Stimulated activated effector memory CD8-positive, alpha-beta T cell treated with anti-CD3 and anti-CD28 coated beads, Interleukin-12 subunit alpha, Interleukin-12 subunit beta, amount 100 ng/mL, for 72 hours (primary cell): ENCODE measurements around the gene PDZK1.
"Not testable (repeated sequence)": the region's sequence is repeated elsewhere in the genome, so short reads cannot be mapped to it uniquely, and the experiment has no call there.

Experiments
- ATAC-seq: fragments of 150-1000 bp; cut with Tn5 transposase; 2 replicates; pipeline ENCODE4 v1.10.0; 2021
- DNase-seq, 2 donors: peaks; one replicate each; pipeline ENCODE4 v3.0.0; 2021 to 2022; ENCODE audit warnings: low spot score in 2 of 2
- H3K27ac Mint-ChIP-seq: one replicate; pipeline ENCODE4 v1.8.0; 2022; ENCODE audit warnings: mild to moderate bottlenecking, mixed read lengths
- H3K36me3 Mint-ChIP-seq: one replicate; pipeline ENCODE4 v1.8.0; 2022; ENCODE audit warnings: mild to moderate bottlenecking, mixed read lengths
- H3K4me1 Mint-ChIP-seq: one replicate; pipeline ENCODE4 v1.8.0; 2022; ENCODE audit warnings: mixed read lengths
- H3K4me3 Mint-ChIP-seq: one replicate; pipeline ENCODE4 v1.8.0; 2022; ENCODE audit warnings: mild to moderate bottlenecking, mixed read lengths
- H3K9me3 Mint-ChIP-seq: one replicate; pipeline ENCODE4 v1.8.0; 2022; ENCODE audit warnings: mixed read lengths

PDZK1 gene

GRCh38 chr1:145692785-145693443 is 14.3 kb downstream of the PDZK1 start:
- Mint-ChIP-seq H3K9me3 (no peaks in the 10 kb centered on the region), H3K36me3 (peaks cover 16% of the 10 kb centered on the region), H3K27ac (no peak overlapping the region), H3K4me1 (peaks cover 29% of the 10 kb centered on the region), H3K4me3 (no peak overlapping the region)
- no peak for DNase-seq
- ATAC-seq, result no peak

GRCh38 chr1:145690587-145691558 is 16.3 kb downstream of the PDZK1 start:
- ATAC-seq (peak; percentile 98), DNase-seq (no peak)
- H3K36me3 Mint-ChIP-seq, result peaks cover 9% of the 10 kb centered on the region
- H3K27ac Mint-ChIP-seq, result no peak overlapping the region
- H3K4me3 Mint-ChIP-seq, result peak overlapping the region; percentile 3
- H3K4me1 Mint-ChIP-seq, result peaks cover 29% of the 10 kb centered on the region
- no peaks in the 10 kb centered on the region for H3K9me3 Mint-ChIP-seq

- ATAC-seq (no peak), DNase-seq (no peak)
- peaks cover 29% of the 10 kb centered on the region for H3K4me1 Mint-ChIP-seq
- peak overlapping the region; percentile 38 for H3K27ac Mint-ChIP-seq
- peaks cover 9% of the 10 kb centered on the region for H3K36me3 Mint-ChIP-seq
- peak overlapping the region; percentile 3 for H3K4me3 Mint-ChIP-seq
- no peaks in the 10 kb centered on the region for H3K9me3 Mint-ChIP-seq
Measured at GRCh38 chr1:145689922-145690321, 17.2 kb downstream of the PDZK1 start.

GRCh38 chr1:145688924-145689323 is 18.2 kb downstream of the PDZK1 start:
- peaks cover 29% of the 10 kb centered on the region for H3K4me1 Mint-ChIP-seq
- H3K4me3 Mint-ChIP-seq, result peak overlapping the region; percentile 3
- no peak for DNase-seq
- no peak overlapping the region for H3K27ac Mint-ChIP-seq
- no peaks in the 10 kb centered on the region for H3K9me3 Mint-ChIP-seq
- peaks cover 9% of the 10 kb centered on the region for H3K36me3 Mint-ChIP-seq
- ATAC-seq, result no peak

- Mint-ChIP-seq H3K27ac (peak overlapping the region; percentile 3), H3K4me3 (no peak overlapping the region), H3K9me3 (no peaks in the 10 kb centered on the region), H3K4me1 (peaks cover 29% of the 10 kb centered on the region), H3K36me3 (peaks cover 9% of the 10 kb centered on the region)
- ATAC-seq (no peak), DNase-seq (no peak)
Measured at GRCh38 chr1:145688328-145688727, 18.8 kb downstream of the PDZK1 start.

GRCh38 chr1:145686078-145686477 is 21.1 kb downstream of the PDZK1 start:
- not testable (repeated sequence) for H3K36me3 Mint-ChIP-seq, H3K4me3 Mint-ChIP-seq, ATAC-seq, H3K9me3 Mint-ChIP-seq, DNase-seq, H3K27ac Mint-ChIP-seq
- H3K4me1 Mint-ChIP-seq, result peaks cover 29% of the 10 kb centered on the region

- H3K36me3 Mint-ChIP-seq, ATAC-seq, DNase-seq, H3K27ac Mint-ChIP-seq, H3K9me3 Mint-ChIP-seq, H3K4me3 Mint-ChIP-seq: not testable (repeated sequence)
- peaks cover 20% of the 10 kb centered on the region for H3K4me1 Mint-ChIP-seq
Measured at GRCh38 chr1:145684858-145685257, 22.3 kb downstream of the PDZK1 start.

- not testable (repeated sequence) for DNase-seq, ATAC-seq, H3K36me3 Mint-ChIP-seq, H3K27ac Mint-ChIP-seq, H3K4me3 Mint-ChIP-seq, H3K9me3 Mint-ChIP-seq
- peaks cover 17% of the 10 kb centered on the region for H3K4me1 Mint-ChIP-seq
Measured at GRCh38 chr1:145673217-145673616, 34.0 kb downstream of the PDZK1 start.

GRCh38 chr1:145670995-145671745 is 36.0 kb downstream of the PDZK1 start:
- not testable (repeated sequence) for DNase-seq, H3K9me3 Mint-ChIP-seq, H3K4me3 Mint-ChIP-seq, H3K27ac Mint-ChIP-seq
- ATAC-seq, result peak; percentile 43
- H3K4me1 Mint-ChIP-seq, result peaks cover 17% of the 10 kb centered on the region
- peaks cover 15% of the 10 kb centered on the region for H3K36me3 Mint-ChIP-seq

- H3K9me3 Mint-ChIP-seq, H3K4me3 Mint-ChIP-seq, H3K27ac Mint-ChIP-seq, ATAC-seq, H3K4me1 Mint-ChIP-seq, DNase-seq: not testable (repeated sequence)
- peaks cover 10% of the 10 kb centered on the region for H3K36me3 Mint-ChIP-seq
Measured at GRCh38 chr1:145665015-145665414, 42.2 kb downstream of the PDZK1 start.

GRCh38 chr1:145662502-145662901 is 44.7 kb downstream of the PDZK1 start:
- H3K9me3 Mint-ChIP-seq, H3K27ac Mint-ChIP-seq, DNase-seq, H3K4me3 Mint-ChIP-seq, H3K4me1 Mint-ChIP-seq: not testable (repeated sequence)
- peak; percentile 83 for ATAC-seq
- peaks cover 10% of the 10 kb centered on the region for H3K36me3 Mint-ChIP-seq

GRCh38 chr1:145656245-145656943 is 50.8 kb downstream of the PDZK1 start:
- H3K27ac Mint-ChIP-seq, DNase-seq, H3K9me3 Mint-ChIP-seq, H3K4me1 Mint-ChIP-seq, H3K4me3 Mint-ChIP-seq, ATAC-seq, H3K36me3 Mint-ChIP-seq: not testable (repeated sequence)

GRCh38 chr1:145643990-145644389 is 63.2 kb downstream of the PDZK1 start:
- not testable (repeated sequence) for H3K36me3 Mint-ChIP-seq, H3K9me3 Mint-ChIP-seq, H3K4me3 Mint-ChIP-seq, H3K27ac Mint-ChIP-seq, DNase-seq, H3K4me1 Mint-ChIP-seq
- ATAC-seq, result peak; percentile 97

- not testable (repeated sequence) for H3K36me3 Mint-ChIP-seq, DNase-seq, H3K27ac Mint-ChIP-seq, ATAC-seq, H3K4me1 Mint-ChIP-seq, H3K4me3 Mint-ChIP-seq, H3K9me3 Mint-ChIP-seq
Measured at GRCh38 chr1:145641886-145642285, 65.3 kb downstream of the PDZK1 start.

GRCh38 chr1:145636237-145636636 is 70.9 kb downstream of the PDZK1 start:
- H3K4me1 Mint-ChIP-seq, H3K4me3 Mint-ChIP-seq, H3K9me3 Mint-ChIP-seq, DNase-seq, H3K27ac Mint-ChIP-seq, ATAC-seq, H3K36me3 Mint-ChIP-seq: not testable (repeated sequence)
